Endothelial cell of umbilical vein (primary cell): ENCODE results near the gene ESCO1. TPM values are rescaled to one million over a fixed set of nuclear protein-coding genes. Genes with fewer than 3 reads are reported as not detected.

Experiments used
- BruUV-seq: library from RNA; stranded (reverse); fragments of 400-500 nt; replicated peaks from 2 replicates; lab custom pipeline; 2021; lab: Mats Ljungman, UMichigan
- CTCF ChIA-PET: fragments of 300-600, 350-600 bp; sonication (Branson Sonifier 250); formaldehyde crosslinking; loops from one replicate; lab custom pipeline; 2021; ENCODE audit warnings: antibody characterized with exemption, inconsistent platforms; lab: Charles Lee
- POLR2A ChIA-PET: fragments of 300-600, 350-600 bp; sonication (Branson Sonifier 250); formaldehyde crosslinking; loops from one replicate; lab custom pipeline; 2021; ENCODE audit warnings: antibody characterized with exemption, inconsistent platforms; lab: Charles Lee
- DNase-seq: peaks from one replicate; pipeline ENCODE4 v3.0.0-alpha.2; 2011; ENCODE audit warnings: low read depth, low spot score
- FAIRE-seq: peaks from 2 replicates; lab custom pipeline; 2011; peaks lifted over from hg19 to GRCh38; lab: Jason Lieb, UNC
- H2AFZ ChIP-seq: 2 replicates; pipeline ENCODE4 v1.6.0; 2012; ENCODE audit warnings: low read depth, low read length, control low read depth, inconsistent platforms
- H3K27ac ChIP-seq: 2 replicates; pipeline ENCODE4 v1.5.1; 2011; ENCODE audit warnings: low read depth, mild to moderate bottlenecking, control low read depth, low read length, moderate library complexity; ENCODE audit not compliant: insufficient read depth
- H3K27me3 ChIP-seq, 2 experiments: 2 replicates each; pipeline versions ENCODE4 v1.6.0 to v1.6.1; 2011; ENCODE audit warnings: low read length in 2 of 2, mixed read lengths in 1 of 2; ENCODE audit not compliant: control insufficient read depth in 2 of 2, insufficient read depth in 2 of 2
- H3K36me3 ChIP-seq, 2 experiments: 2 replicates in 1 of 2; 3 replicates in 1 of 2; pipeline ENCODE4 v1.5.1; 2011; ENCODE audit warnings: low read length in 2 of 2, mild to moderate bottlenecking in 1 of 2, moderate library complexity in 1 of 2; ENCODE audit not compliant: control insufficient read depth in 2 of 2, insufficient read depth in 2 of 2; ENCODE audit errors: extremely low read depth in 1 of 2
- H3K4me1 ChIP-seq: 3 replicates; pipeline ENCODE4 v1.5.1; 2011; ENCODE audit warnings: mild to moderate bottlenecking, low read length; ENCODE audit not compliant: control insufficient read depth, insufficient read depth; ENCODE audit errors: extremely low read depth
- H3K4me2 ChIP-seq: 2 replicates; pipeline ENCODE4 v1.6.1; 2011; ENCODE audit warnings: low read length, control low read depth, mixed read lengths; ENCODE audit not compliant: insufficient read depth
- H3K4me3 ChIP-seq, 3 experiments: fragments of 200-600 bp in 1 of 3; sonication (generic), shearing (Covaris generic) in 1 of 3; replicated peaks in 1 of 3; 2 replicates each; pipeline ENCODE4 v1.5.1; 2011 to 2016; ENCODE audit warnings: control low read depth in 3 of 3, low read length in 3 of 3, mild to moderate bottlenecking in 2 of 3, inconsistent platforms in 1 of 3, low read depth in 1 of 3, moderate library complexity in 1 of 3; ENCODE audit not compliant: insufficient read depth in 1 of 3
- H3K79me2 ChIP-seq: 2 replicates; pipeline ENCODE4 v1.6.0; 2012; ENCODE audit warnings: low read length, inconsistent platforms; ENCODE audit not compliant: control insufficient read depth, insufficient read depth
- H3K9ac ChIP-seq: replicated peaks from 2 replicates; pipeline ENCODE3; 2011; ENCODE audit warnings: low read length, control low read depth; ENCODE audit not compliant: insufficient read depth; ENCODE audit errors: extremely low read depth
- H3K9me1 ChIP-seq: replicated peaks from 3 replicates; pipeline ENCODE4 v1.6.0; 2011; ENCODE audit warnings: mild to moderate bottlenecking, low read length; ENCODE audit not compliant: control insufficient read depth, insufficient read depth; ENCODE audit errors: extremely low read depth
- H3K9me3 ChIP-seq: replicated peaks from 2 replicates; pipeline ENCODE4 v1.5.1; 2012; ENCODE audit warnings: low read length, inconsistent platforms; ENCODE audit not compliant: control insufficient read depth, insufficient read depth
- H4K20me1 ChIP-seq: replicated peaks from 2 replicates; pipeline ENCODE3; 2011; ENCODE audit warnings: mild to moderate bottlenecking, low read length; ENCODE audit not compliant: control insufficient read depth, insufficient read depth; ENCODE audit errors: extremely low read depth
- CTCF ChIP-seq, 2 donors: IDR thresholded peaks; 1 replicate in 1 of 2; 2 replicates in 1 of 2; pipeline ENCODE4 v1.5.1; 2011; ENCODE audit warnings: low read length in 2 of 2, mild to moderate bottlenecking in 2 of 2, moderate library complexity in 2 of 2, control low read depth in 1 of 2, inconsistent platforms in 1 of 2, low read depth in 1 of 2; ENCODE audit not compliant: insufficient read depth in 1 of 2; ENCODE audit errors: extremely low read depth in 1 of 2
- EZH2 ChIP-seq: IDR thresholded peaks from 2 replicates; pipeline ENCODE4 v1.6.1; 2012; ENCODE audit warnings: borderline replicate concordance, low read depth, mild to moderate bottlenecking, moderate library complexity, low read length, inconsistent platforms; ENCODE audit not compliant: severe bottlenecking
- FOS ChIP-seq: IDR thresholded peaks from 2 replicates; pipeline ENCODE4 v1.6.1; 2011; ENCODE audit warnings: mild to moderate bottlenecking, low read length, moderate library complexity, borderline replicate concordance; ENCODE audit not compliant: insufficient read depth
- GATA2 ChIP-seq: IDR thresholded peaks from 2 replicates; pipeline ENCODE4 v1.7.0; 2011; ENCODE audit warnings: low read depth, mild to moderate bottlenecking, moderate library complexity, mixed read lengths, low read length; ENCODE audit not compliant: insufficient read length, insufficient read depth
- JUN ChIP-seq: IDR thresholded peaks from 2 replicates; pipeline ENCODE4 v1.6.1; 2011; ENCODE audit warnings: borderline replicate concordance, low read depth; ENCODE audit not compliant: insufficient read length, insufficient read depth
- MAX ChIP-seq: IDR thresholded peaks from 2 replicates; pipeline ENCODE4 v1.6.1; 2011; ENCODE audit not compliant: insufficient read depth, insufficient read length
- MYC ChIP-seq: IDR thresholded peaks from one replicate; pipeline ENCODE4 v1.6.1; 2011; ENCODE audit warnings: mild to moderate bottlenecking, low read depth, low read length
- POLR2A ChIP-seq: IDR thresholded peaks from 2 replicates; pipeline ENCODE4 v1.6.1; 2012; ENCODE audit warnings: low read depth, mild to moderate bottlenecking, control low read depth, low read length
- POLR2AphosphoS5 ChIP-seq: IDR thresholded peaks from 2 replicates; pipeline ENCODE4 v1.6.1; 2012; ENCODE audit warnings: low read depth, mild to moderate bottlenecking, control low read depth, low read length, moderate library complexity; ENCODE audit not compliant: insufficient read depth
- dilution Hi-C: fragments of 300-500 bp; cut with MboI; formaldehyde crosslinking; loops from one replicate; pipeline ENCODE4 v1.15.0; 2019; ENCODE audit warnings: low sequenced_read_pairs; ENCODE audit not compliant: extremely low pct_ligation_motif_present
- intact Hi-C: fragments of 100-400 bp; cut with micrococcal nuclease; formaldehyde crosslinking; loops from one replicate; pipeline ENCODE4 v1.10.0; 2022
- polyA plus RNA-seq, 4 experiments: library from polyadenylated mRNA; depleted of rRNA in 3 of 4; stranded (reverse) in 3 of 4; unstranded in 1 of 4; fragments of >200 nt; gene quantifications; 2 replicates each; pipeline versions ENCODE4 v1.2.1 to v1.2.3, GENCODE V29; 2011 to 2012; ENCODE audit warnings: missing spikeins in 1 of 4
- total RNA-seq: library from RNA; stranded (reverse); gene quantifications from 2 replicates; pipeline ENCODE4 v1.2.3, GENCODE V29; 2021

The ESCO1 gene
- total and polyA plus RNA-seq, 2 donors (not counting 3 experiments of a cell fraction or from before 2014, with no cell fraction given), result 2.1 to 12.0 TPM

- intact Hi-C loops, result no loop called here
- no peak for DNase-seq
Observed at GRCh38 chr18:21490748-21491147, 109.8 kb downstream of the ESCO1 start.

More at GRCh38 chr18:21490748-21491147, 109.8 kb downstream of the ESCO1 start:
- dilution Hi-C loops, result no loop called here
- Histone ChIP-seq H3K9me1 (no peaks in the 10 kb centered on the region), H2AFZ (no peak overlapping the region), H3K36me3 (no peaks in the 10 kb centered on the region), H4K20me1 (no peaks in the 10 kb centered on the region), H3K9ac (no peak overlapping the region), H3K4me2 (no peak overlapping the region), H3K27me3 (no peaks in the 10 kb centered on the region), H3K4me1 (no peaks in the 10 kb centered on the region), H3K79me2 (no peaks in the 10 kb centered on the region), H3K27ac (no peak overlapping the region), H3K9me3 (no peaks in the 10 kb centered on the region), H3K4me3 (no peak overlapping the region)
- no peak for FAIRE-seq
- no TSS peak for BruUV-seq
- no peak for TF ChIP-seq GATA2
- TF ChIP-seq JUN, result no peak
- TF ChIP-seq EZH2, result no peak
- TF ChIP-seq MAX, result no peak
- TF ChIP-seq POLR2AphosphoS5, result no peak
- no peak for TF ChIP-seq MYC
- TF ChIP-seq POLR2A, result no peak
- TF ChIP-seq FOS, result no peak
- no peak for TF ChIP-seq CTCF (IDR thresholded peaks at IDR 0.05; ENCODE audit: extremely low read depth in 1 of 2, insufficient read depth in 1 of 2, low read depth in 1 of 2, low read length in 2 of 2)
- ChIA-PET CTCF (interaction anchor here (0.8 to 2.7 kb wide), 4 partner anchors 18 to 465 kb away, joined by 3 to 20 read pairs (median 6); partner anchors contain the start of gene ESCO1), POLR2A (no interaction called here)
